H9 (cell line): Measurements from ENCODE around the gene NHSL1. TPM values are rescaled to one million over a fixed set of nuclear protein-coding genes. Genes with fewer than 3 reads are reported as not detected.
A peak's percentile ranks its signal among the peaks of the same experiment; 100 is the strongest.

Experiments used
- DNase-seq: peaks from one replicate; pipeline ENCODE4 v3.0.0-alpha.2; 2017
- H2AFZ ChIP-seq: one replicate; pipeline ENCODE4 v1.6.1; 2013; ENCODE audit warnings: mild to moderate bottlenecking, low read length, control low read depth, moderate library complexity
- H2AK5ac ChIP-seq: 2 replicates; pipeline ENCODE4 v1.6.1; 2013; ENCODE audit warnings: low read length, control low read depth, mixed read lengths; ENCODE audit not compliant: insufficient read length
- H2BK120ac ChIP-seq: one replicate; pipeline ENCODE4 v1.6.1; 2013; ENCODE audit warnings: low read depth, mild to moderate bottlenecking, low read length, control low read depth, inconsistent platforms; ENCODE audit not compliant: poor library complexity, severe bottlenecking
- H2BK12ac ChIP-seq: 2 replicates; pipeline ENCODE4 v1.6.1; 2013; ENCODE audit warnings: low read length, control low read depth, mixed read lengths, low read depth; ENCODE audit not compliant: insufficient read length
- H2BK15ac ChIP-seq: 2 replicates; pipeline ENCODE4 v1.6.1; 2013; ENCODE audit warnings: low read depth, low read length, control low read depth
- H2BK20ac ChIP-seq: one replicate; pipeline ENCODE4 v1.6.1; 2013; ENCODE audit warnings: low read depth, mild to moderate bottlenecking, low read length, control low read depth, inconsistent platforms; ENCODE audit not compliant: poor library complexity, severe bottlenecking
- H2BK5ac ChIP-seq: 2 replicates; pipeline ENCODE4 v1.6.1; 2013; ENCODE audit warnings: low read length, control low read depth, mixed read lengths; ENCODE audit not compliant: insufficient read length
- H3K14ac ChIP-seq: 2 replicates; pipeline ENCODE4 v1.6.1; 2013; ENCODE audit warnings: low read length, control low read depth; ENCODE audit not compliant: insufficient read depth
- H3K18ac ChIP-seq: 2 replicates; pipeline ENCODE4 v1.6.1; 2013; ENCODE audit warnings: low read depth, mild to moderate bottlenecking, mixed read lengths, low read length, control low read depth; ENCODE audit not compliant: insufficient read length
- H3K23ac ChIP-seq: 2 replicates; pipeline ENCODE4 v1.6.1; 2013; ENCODE audit warnings: low read length, control low read depth, mixed read lengths, low read depth; ENCODE audit not compliant: insufficient read length
- H3K23me2 ChIP-seq: 2 replicates; pipeline ENCODE4 v1.6.1; 2013; ENCODE audit warnings: low read depth, mild to moderate bottlenecking, mixed read lengths, low read length, control low read depth; ENCODE audit not compliant: insufficient read length, poor library complexity, severe bottlenecking
- H3K27ac ChIP-seq: 2 replicates; pipeline ENCODE4 v1.5.1; 2013; ENCODE audit warnings: low read length, control low read depth, mixed read lengths, low read depth; ENCODE audit not compliant: insufficient read length
- H3K27me3 ChIP-seq: 2 replicates; pipeline ENCODE4 v1.6.1; 2013; ENCODE audit warnings: low read length, control low read depth, inconsistent platforms; ENCODE audit not compliant: insufficient read depth
- H3K4ac ChIP-seq: 2 replicates; pipeline ENCODE4 v1.6.1; 2013; ENCODE audit warnings: low read depth, mild to moderate bottlenecking, control low read depth, inconsistent platforms, low read length, moderate library complexity
- H3K4me1 ChIP-seq: 2 replicates; pipeline ENCODE4 v1.6.1; 2013; ENCODE audit warnings: low read length, control low read depth, inconsistent platforms; ENCODE audit not compliant: insufficient read depth
- H3K4me2 ChIP-seq: 2 replicates; pipeline ENCODE4 v1.6.1; 2013; ENCODE audit warnings: low read length, control low read depth, mixed read lengths; ENCODE audit not compliant: insufficient read length, insufficient read depth
- H3K56ac ChIP-seq: 2 replicates; pipeline ENCODE4 v1.6.1; 2013; ENCODE audit warnings: low read depth, mild to moderate bottlenecking, mixed read lengths, low read length, control low read depth; ENCODE audit not compliant: insufficient read length
- H3K79me1 ChIP-seq: 2 replicates; pipeline ENCODE4 v1.6.1; 2013; ENCODE audit warnings: low read depth, mild to moderate bottlenecking, moderate library complexity, low read length, control low read depth, inconsistent platforms; ENCODE audit not compliant: insufficient read depth, poor library complexity, severe bottlenecking
- H3K79me2 ChIP-seq: 2 replicates; pipeline ENCODE4 v1.6.1; 2013; ENCODE audit warnings: low read length, control low read depth, inconsistent platforms; ENCODE audit not compliant: insufficient read depth
- H3K9ac ChIP-seq: 2 replicates; pipeline ENCODE4 v1.6.1; 2013; ENCODE audit warnings: low read length, control low read depth, mixed read lengths; ENCODE audit not compliant: insufficient read length; ENCODE audit errors: extremely low read depth
- H3K9me3 ChIP-seq: one replicate; pipeline ENCODE4 v1.6.1; 2013; ENCODE audit warnings: low read depth, low read length, inconsistent platforms; ENCODE audit not compliant: control insufficient read depth
- H3T11ph ChIP-seq: one replicate; pipeline ENCODE4 v1.6.1; 2013; ENCODE audit warnings: mild to moderate bottlenecking, low read length, control low read depth, inconsistent platforms
- H4K20me1 ChIP-seq: one replicate; pipeline ENCODE4 v1.6.1; 2013; ENCODE audit not compliant: control insufficient read depth, insufficient read length, insufficient read depth
- H4K5ac ChIP-seq: 2 replicates; pipeline ENCODE4 v1.6.1; 2013; ENCODE audit warnings: low read depth, mild to moderate bottlenecking, mixed read lengths, low read length, control low read depth; ENCODE audit not compliant: insufficient read length
- H4K8ac ChIP-seq: replicated peaks from 2 replicates; pipeline ENCODE4 v1.6.1; 2013; ENCODE audit warnings: low read length, control low read depth, mixed read lengths, low read depth; ENCODE audit not compliant: insufficient read length
- H4K91ac ChIP-seq: 2 replicates; pipeline ENCODE4 v1.6.1; 2013; ENCODE audit warnings: low read depth, mild to moderate bottlenecking, moderate library complexity, mixed read lengths, low read length, control low read depth; ENCODE audit not compliant: insufficient read length
- H3K27ac Mint-ChIP-seq, 3 experiments: 2 replicates in 2 of 3; 3 replicates in 1 of 3; pipeline ENCODE4 v1.8.0; 2020 to 2021; ENCODE audit warnings: mixed read lengths in 3 of 3, mild to moderate bottlenecking in 1 of 3, moderate library complexity in 1 of 3
- H3K27me3 Mint-ChIP-seq: 2 replicates; pipeline ENCODE4 v1.8.0; 2021; ENCODE audit warnings: low read depth, mild to moderate bottlenecking, moderate library complexity, mixed read lengths
- H3K36me3 Mint-ChIP-seq, 3 experiments: 2 replicates in 2 of 3; 3 replicates in 1 of 3; pipeline ENCODE4 v1.8.0; 2020 to 2021; ENCODE audit warnings: low read depth in 3 of 3, mixed read lengths in 3 of 3; ENCODE audit not compliant: insufficient read depth in 1 of 3
- H3K4me1 Mint-ChIP-seq, 2 experiments: 2 replicates each; pipeline ENCODE4 v1.8.0; 2020; ENCODE audit warnings: mixed read lengths in 2 of 2
- H3K4me3 Mint-ChIP-seq, 2 experiments: 2 replicates in 1 of 2; 3 replicates in 1 of 2; pipeline ENCODE4 v1.8.0; 2020 to 2021; ENCODE audit warnings: mild to moderate bottlenecking in 2 of 2, mixed read lengths in 2 of 2, moderate library complexity in 1 of 2
- H3K9me3 Mint-ChIP-seq, 2 experiments: 2 replicates in 1 of 2; 3 replicates in 1 of 2; pipeline ENCODE4 v1.8.0; 2020; ENCODE audit warnings: mild to moderate bottlenecking in 2 of 2, mixed read lengths in 2 of 2, moderate library complexity in 1 of 2
- WGBS: extraction: QIAGEN DNeasy Blood & Tissue Kit; methylation state at CpG from one replicate; pipeline ENCODE4 v1.1.7; 2013; ENCODE audit warnings: missing lambda C conversion rate, low lambda C conversion rate, mixed read lengths; ENCODE audit not compliant: insufficient read length; ENCODE audit errors: extremely low coverage; 5-methylcytosine and 5-hydroxymethylcytosine counted together
- total RNA-seq: library from RNA; stranded (reverse); gene quantifications from 2 replicates; pipeline ENCODE4 v1.2.1, GENCODE V29; 2021
- TF ChIP-seq, protein P1 (sequence below): fragments of 200-600 bp; sonication (generic); conservative IDR thresholded peaks from 3 replicates; pipeline ENCODE4 v1.8.0; 2021; ENCODE audit warnings: antibody characterized with exemption, mild to moderate bottlenecking

Gene NHSL1
- total RNA-seq, 1 experiment from 2014 or later = 28.7 TPM

DNA sequence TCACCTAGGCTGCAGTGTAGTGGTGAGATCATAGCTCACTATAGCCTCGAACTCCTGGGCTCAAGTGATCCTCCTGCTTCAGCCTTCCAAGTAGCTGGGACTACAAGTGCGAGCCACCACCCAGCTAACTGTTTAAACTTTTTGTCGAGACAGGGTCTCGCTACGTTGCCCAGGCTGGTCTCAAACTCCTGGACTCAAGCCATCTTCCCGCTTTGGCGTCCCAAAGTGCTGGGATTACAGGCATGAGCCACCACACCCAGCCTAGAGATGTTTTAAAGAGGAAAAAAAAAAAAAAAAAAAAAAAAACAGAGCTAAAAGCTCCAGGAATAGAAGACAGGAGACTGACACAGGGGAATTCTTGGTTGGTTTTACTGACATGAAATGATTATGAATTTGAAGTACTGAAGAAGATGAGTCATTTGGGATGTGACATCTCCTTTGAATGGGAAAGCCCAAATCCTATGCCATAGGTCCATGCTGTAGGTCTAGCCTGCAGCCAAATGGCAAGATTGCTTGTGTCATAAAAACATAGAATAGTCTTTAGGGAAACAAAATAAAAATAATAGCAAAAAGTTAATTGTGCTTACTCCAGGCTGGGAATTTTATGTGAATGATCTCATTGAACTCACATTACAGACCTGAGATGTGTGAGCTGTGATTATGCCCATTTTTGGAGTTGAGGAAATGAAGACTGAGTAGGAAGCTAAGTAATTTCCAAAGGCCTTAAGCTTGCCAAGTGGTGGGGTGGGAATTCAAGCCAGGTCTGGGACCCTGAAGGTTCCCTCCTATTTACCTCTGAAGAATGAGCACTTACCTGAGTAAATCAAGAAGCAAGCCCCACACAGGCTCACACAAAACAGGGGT, 24.3 kb upstream of the NHSL1 start:
- peaks cover 49 to 55% of the 10 kb centered on the region in 2 experiments for H3K4me1 Mint-ChIP-seq
- H3K27me3 Mint-ChIP-seq = no peaks in the 10 kb centered on the region
- no peak for DNase-seq
- no peak overlapping the region for H3K9ac ChIP-seq
- H3K4me2 ChIP-seq = no peak overlapping the region
- no peaks in the 10 kb centered on the region for H3K79me1 ChIP-seq
- H3K27ac ChIP-seq = no peak overlapping the region
- H3K14ac ChIP-seq = no peak overlapping the region
- TF ChIP-seq, protein P1, sequence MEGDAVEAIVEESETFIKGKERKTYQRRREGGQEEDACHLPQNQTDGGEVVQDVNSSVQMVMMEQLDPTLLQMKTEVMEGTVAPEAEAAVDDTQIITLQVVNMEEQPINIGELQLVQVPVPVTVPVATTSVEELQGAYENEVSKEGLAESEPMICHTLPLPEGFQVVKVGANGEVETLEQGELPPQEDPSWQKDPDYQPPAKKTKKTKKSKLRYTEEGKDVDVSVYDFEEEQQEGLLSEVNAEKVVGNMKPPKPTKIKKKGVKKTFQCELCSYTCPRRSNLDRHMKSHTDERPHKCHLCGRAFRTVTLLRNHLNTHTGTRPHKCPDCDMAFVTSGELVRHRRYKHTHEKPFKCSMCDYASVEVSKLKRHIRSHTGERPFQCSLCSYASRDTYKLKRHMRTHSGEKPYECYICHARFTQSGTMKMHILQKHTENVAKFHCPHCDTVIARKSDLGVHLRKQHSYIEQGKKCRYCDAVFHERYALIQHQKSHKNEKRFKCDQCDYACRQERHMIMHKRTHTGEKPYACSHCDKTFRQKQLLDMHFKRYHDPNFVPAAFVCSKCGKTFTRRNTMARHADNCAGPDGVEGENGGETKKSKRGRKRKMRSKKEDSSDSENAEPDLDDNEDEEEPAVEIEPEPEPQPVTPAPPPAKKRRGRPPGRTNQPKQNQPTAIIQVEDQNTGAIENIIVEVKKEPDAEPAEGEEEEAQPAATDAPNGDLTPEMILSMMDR = no peak
- H3K56ac ChIP-seq = no peak overlapping the region
- H2AK5ac ChIP-seq = no peak overlapping the region
- no peaks in the 10 kb centered on the region for H3K27me3 ChIP-seq
- H3K9me3 ChIP-seq = no peaks in the 10 kb centered on the region
- H3K4me3 Mint-ChIP-seq = no peak overlapping the region
- no peaks in the 10 kb centered on the region for H3K23me2 ChIP-seq
- H3K4me1 ChIP-seq = no peaks in the 10 kb centered on the region; the same call in 1 of the 2 replicates
- H4K20me1 ChIP-seq = no peaks in the 10 kb centered on the region
- no peak overlapping the region for H3K4ac ChIP-seq
- H2BK15ac ChIP-seq = no peak overlapping the region
- no peaks in the 10 kb centered on the region for H3K79me2 ChIP-seq
- no peak overlapping the region for H3T11ph ChIP-seq
- no peak overlapping the region for H4K91ac ChIP-seq
- no peak overlapping the region for H3K18ac ChIP-seq
- no peak overlapping the region for H2BK5ac ChIP-seq
- no peak overlapping the region for H2BK120ac ChIP-seq
- peak overlapping the region; percentile 0 to 32 (median 26); a peak in 3 of 7 replicates for H3K27ac Mint-ChIP-seq
- no peak overlapping the region for H2AFZ ChIP-seq
- no CpG with 5 or more reads among the region's 7 CpGs for WGBS
- H2BK20ac ChIP-seq = no peak overlapping the region
- H4K8ac ChIP-seq = no peak overlapping the region
- no peak overlapping the region for H3K23ac ChIP-seq
- H3K9me3 Mint-ChIP-seq = peaks cover under 1% of the 10 kb centered on the region in 2 experiments; a peak in 2 of 5 replicates
- H4K5ac ChIP-seq = no peak overlapping the region
- no peak overlapping the region for H2BK12ac ChIP-seq
- H3K36me3 Mint-ChIP-seq = peaks cover under 1% of the 10 kb centered on the region in 3 experiments; a peak in 3 of 7 replicates
